NCI-H2107 treated with DMSO at 0.1 percent for 48 hours (cell line): Measurements from ENCODE around the gene CCDC137.
A peak's percentile ranks its signal among the peaks of the same experiment; 100 is the strongest.

Source experiments
- DNase-seq: peaks from one replicate; lab custom pipeline; 2025; ENCODE audit not compliant: unreplicated experiment; lab: John Stamatoyannopoulos, UW

Gene CCDC137

GRCh38 chr17:81700353-81701287 is 34.1 kb downstream of the CCDC137 start:
- DNase-seq, result no peak

DNA sequence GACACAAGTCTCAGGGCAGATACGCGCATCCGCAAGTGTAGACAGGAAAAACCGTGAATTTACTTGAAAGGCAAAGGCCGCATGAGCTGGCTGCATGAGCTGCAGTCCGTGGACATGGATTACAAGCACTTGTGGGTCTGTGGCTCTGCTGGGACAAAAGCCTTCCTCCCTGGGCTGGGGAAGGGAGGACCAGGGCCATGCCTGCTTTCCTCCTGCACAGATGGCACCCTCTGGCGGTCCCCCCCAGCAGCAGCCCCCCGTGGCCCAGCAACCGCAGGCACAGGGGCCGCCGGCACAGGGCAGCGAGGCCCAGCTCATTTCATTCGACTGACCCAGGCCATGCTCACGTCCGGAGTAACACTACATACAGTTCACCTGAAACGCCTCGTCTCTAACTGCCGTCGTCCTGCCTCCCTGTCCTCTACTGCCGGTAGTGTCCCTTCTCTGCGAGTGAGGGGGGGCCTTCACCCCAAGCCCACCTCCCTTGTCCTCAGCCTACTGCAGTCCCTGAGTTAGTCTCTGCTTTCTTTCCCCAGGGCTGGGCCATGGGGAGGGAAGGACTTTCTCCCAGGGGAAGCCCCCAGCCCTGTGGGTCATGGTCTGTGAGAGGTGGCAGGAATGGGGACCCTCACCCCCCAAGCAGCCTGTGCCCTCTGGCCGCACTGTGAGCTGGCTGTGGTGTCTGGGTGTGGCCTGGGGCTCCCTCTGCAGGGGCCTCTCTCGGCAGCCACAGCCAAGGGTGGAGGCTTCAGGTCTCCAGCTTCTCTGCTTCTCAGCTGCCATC is 34.9 kb downstream of the CCDC137 start:
- no peak for DNase-seq

DNA sequence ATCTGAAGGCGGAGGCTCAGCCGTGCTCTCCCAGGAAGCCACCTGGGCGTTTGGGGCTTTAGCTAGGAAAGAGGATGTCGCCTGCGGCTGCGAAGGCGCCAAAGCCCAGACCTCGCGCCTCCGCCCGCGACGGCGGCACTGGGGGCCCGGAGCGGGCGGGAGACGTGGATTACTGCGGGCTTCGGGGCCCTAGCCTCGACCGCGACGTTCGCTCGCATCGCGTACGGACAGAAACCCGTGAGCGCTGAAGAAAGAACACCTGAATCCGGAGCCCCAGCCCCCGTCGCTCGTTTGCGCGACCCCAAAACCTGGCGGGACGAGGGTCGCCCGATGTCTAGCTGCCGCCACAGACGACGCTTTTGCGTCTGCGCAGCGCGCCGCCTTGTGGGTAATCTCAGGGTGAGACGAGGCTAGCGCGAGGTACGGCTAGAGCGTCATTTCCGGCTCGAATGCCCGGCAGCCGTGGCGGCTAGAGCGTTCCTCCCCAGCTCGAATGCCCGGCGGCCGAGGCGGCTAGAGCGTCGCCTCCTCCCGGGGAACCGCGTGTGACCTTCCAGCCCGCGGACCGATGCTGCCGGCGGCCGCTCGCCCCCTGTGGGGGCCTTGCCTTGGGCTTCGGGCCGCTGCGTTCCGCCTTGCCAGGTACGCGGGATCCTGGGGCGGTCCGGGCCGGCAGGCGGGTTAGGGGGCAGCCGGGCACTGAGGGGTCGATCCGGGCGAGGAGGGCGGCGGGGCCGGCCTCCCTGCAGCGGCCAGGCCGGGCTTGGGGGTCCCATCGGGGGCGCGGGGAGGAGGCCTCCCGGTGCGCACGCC is 36.6 kb downstream of the CCDC137 start, which contains the start of gene MRPL12:
TSS of gene MRPL12 (plus strand) at position 434 of the 813 bp plus-strand sequence. CDS start at position 569, 135 bp downstream.
- peak; percentile 81 for DNase-seq

- no peak for DNase-seq
These were observed 37.5 kb downstream of the CCDC137 start for GRCh38 chr17:81703747-81704654.

GRCh38 chr17:81705518-81706231 is 39.1 kb downstream of the CCDC137 start:
- no peak for DNase-seq

GRCh38 chr17:81706232-81706611 is 39.7 kb downstream of the CCDC137 start:
- DNase-seq, result no peak

- no peak for DNase-seq
These were observed 40.5 kb downstream of the CCDC137 start for GRCh38 chr17:81706757-81707624.

- DNase-seq, result no peak
These were observed 41.4 kb downstream of the CCDC137 start for GRCh38 chr17:81707725-81708646.

DNA sequence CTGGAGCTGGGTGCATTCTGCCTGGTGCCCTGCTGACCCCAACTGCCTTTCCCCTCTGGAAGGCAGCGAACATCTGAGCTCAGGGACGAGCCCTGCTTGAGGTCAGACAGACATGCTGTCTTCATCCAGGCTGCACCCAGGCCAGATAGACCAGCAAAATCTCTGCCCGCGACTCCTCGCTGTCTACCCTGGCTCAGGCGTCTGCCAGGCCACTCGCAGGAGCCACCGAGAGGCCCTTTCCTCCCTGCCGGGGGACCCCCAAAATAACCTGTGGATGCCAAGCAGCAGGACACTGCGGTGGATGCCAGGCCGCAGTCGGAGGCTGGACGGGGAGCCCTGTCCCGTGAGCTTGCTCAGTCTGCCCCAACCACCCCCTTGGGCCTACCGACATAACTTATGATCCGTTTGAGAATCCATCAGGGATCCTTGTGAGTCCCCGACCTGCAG is 42.2 kb downstream of the CCDC137 start:
- no peak for DNase-seq

DNA sequence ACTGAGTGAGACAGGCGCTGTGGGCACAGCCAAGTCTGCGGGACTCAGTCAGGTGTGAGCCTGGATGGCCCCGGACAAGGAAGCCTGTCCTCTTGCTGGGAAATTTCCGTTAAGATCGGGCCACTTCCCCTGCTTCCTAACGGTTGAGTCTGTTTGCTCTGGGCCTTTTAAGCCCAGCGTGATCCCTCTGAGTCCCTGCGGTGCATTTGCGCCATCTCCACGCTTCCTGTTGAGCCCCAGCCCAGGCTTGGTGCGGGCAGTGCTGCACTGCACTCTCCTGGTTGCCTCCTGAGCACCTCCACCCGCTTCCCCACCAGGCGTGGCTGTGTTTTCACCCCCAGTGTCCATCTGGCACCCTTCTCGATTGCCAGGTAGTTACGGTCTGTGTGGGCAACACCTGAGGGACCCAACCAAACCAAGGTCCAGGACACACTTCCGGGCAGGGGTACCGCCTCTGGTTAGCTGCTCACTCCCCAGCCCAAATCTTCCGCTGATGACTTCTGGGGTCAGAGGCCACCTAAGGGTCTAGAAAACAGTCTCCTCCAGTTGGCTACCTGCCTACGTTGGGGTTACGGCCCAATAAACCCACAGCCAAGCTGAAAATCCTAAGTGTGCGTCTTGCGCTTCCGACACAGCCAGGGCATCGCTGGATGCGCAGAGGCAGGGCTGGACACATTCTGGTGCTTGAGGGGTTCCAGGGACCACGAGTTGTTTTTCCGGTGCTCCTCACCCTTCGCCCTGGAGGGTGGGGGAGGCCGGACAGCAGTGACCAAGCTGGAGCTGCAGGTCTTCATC is 44.2 kb downstream of the CCDC137 start:
- no peak for DNase-seq

DNA sequence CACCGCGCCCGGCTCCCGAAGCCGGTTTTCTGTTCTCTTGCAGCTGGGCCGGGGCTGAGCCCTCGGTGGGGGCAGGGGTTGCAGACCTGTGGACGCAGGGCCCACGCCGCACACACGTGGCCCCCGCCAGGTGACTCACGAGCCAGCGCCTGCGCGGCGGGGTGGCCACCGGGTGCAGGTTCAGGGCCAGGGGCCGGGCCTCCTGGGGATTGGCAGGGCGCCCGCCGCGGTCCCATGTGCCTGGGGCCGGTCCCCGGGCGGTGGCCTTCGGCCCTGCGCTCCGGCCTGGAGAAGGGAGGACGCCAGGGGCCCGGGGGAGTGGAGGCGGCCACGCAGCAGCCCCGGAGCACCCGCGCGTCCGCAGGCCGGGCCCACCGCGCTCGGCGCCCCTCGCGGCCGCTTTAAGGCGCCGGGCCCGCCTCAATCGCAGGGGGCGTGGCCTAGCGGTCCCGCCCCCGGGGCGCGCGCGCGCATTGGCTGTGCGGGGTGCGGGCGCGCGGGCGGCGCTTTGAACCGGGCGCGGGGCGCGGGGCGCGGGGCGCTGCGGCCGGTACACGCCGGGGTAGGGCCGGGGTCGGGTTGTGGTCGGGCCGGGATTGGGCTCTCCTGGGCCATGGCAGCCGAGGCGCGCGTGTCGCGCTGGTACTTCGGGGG is 45.4 kb downstream of the CCDC137 start, which contains the start of gene SLC25A10:
TSS of gene SLC25A10 (plus strand) at position 471 of the 654 bp plus-strand sequence. CDS start at position 614, 143 bp downstream.
- peak; percentile 37 for DNase-seq

- no peak for DNase-seq
These were observed 46.0 kb downstream of the CCDC137 start for GRCh38 chr17:81712468-81713003.

GRCh38 chr17:81713004-81713555 is 46.5 kb downstream of the CCDC137 start:
- DNase-seq, result no peak

DNA sequence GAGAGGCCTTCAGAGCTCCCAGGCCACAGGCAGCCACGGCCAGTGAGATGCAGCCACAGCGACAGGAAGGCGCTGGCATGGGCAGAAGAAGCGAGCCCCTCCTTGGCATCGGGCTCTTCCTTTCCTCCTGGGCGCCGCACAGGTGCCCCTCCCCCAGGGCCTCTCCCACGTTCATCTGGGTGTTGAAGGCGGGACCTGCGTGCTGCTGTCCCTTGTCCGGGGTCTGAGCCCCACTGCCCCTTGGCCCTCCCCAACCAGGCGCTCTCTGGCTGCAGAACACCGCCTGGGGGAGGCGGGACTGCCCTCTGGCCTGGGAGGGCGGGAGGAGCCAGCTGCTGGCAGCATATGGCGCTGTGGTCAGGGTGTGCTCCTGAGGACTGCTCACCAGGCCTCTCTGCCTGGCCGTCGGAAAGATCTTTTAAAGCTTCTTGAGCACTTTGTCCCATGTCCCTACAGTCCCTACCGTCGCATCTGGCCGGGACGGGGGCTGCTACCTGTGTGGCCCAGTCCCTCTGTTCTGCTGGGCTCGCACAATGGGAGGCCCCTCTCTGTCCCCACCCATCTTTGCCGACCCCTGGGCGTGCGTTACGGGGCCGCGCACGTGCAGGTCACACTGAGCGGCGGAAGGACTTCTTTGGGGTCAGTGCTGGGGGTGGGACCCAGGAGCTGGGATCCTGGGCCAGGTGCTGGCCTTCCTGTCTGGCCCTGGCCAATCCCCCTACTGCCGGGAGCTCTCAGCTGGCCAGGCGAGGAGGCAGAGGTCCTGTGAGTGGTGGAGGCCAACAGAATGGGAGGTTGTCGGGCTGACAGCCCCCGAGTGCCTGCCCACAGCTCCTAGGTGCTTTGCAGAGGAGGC is 47.2 kb downstream of the CCDC137 start:
- DNase-seq, result no peak
